Testis (tissue), 2 donors: ENCODE measurements around the gene RYR3.

ENCODE experiments used
- CTCF ChIP-seq, 3 experiments: fragments of 450-650 bp in 2 of 3; fragments of 200-600 bp in 1 of 3; sonication (generic) in 1 of 3; IDR thresholded peaks; one replicate each; pipeline ENCODE4 v1.5.1; 2016 to 2019; ENCODE audit warnings: antibody characterized with exemption in 3 of 3, mild to moderate bottlenecking in 2 of 3, moderate library complexity in 1 of 3
- POLR2A ChIP-seq: fragments of 450-650 bp; IDR thresholded peaks from one replicate; pipeline ENCODE4 v1.6.1; 2017; ENCODE audit warnings: antibody characterized with exemption, mild to moderate bottlenecking, moderate library complexity

GRCh38 chr15:33700695-33701303 is 390.0 kb downstream of the RYR3 start:
- TF ChIP-seq CTCF (IDR thresholded peaks at IDR 0.05) (peak; percentile 42 to 82 (median 71)), POLR2A (no peak)
